GM20431 (cell line): Measurements from ENCODE around the gene DRC1.
"Not testable (repeated sequence)": the region's sequence is repeated elsewhere in the genome, so short reads cannot be mapped to it uniquely, and the experiment has no call there.

ENCODE experiments used
- in situ Hi-C: fragments of 300-500 bp; cut with MseI, MboI; formaldehyde crosslinking; loops from one replicate; pipeline ENCODE4 v1.15.0; 2020; ENCODE audit warnings: low sequenced_read_pairs; ENCODE audit not compliant: unreplicated experiment

Gene DRC1

GRCh38 chr2:26461601-26462023, 59.9 kb downstream of the DRC1 start:
- in situ Hi-C loops, result no loop called here

- in situ Hi-C loops, result no loop called here
Observed at GRCh38 chr2:26462100-26462499, 60.4 kb downstream of the DRC1 start.

- in situ Hi-C loops, result no loop called here
Observed at GRCh38 chr2:26462511-26463243, 61.0 kb downstream of the DRC1 start.

GRCh38 chr2:26463244-26464192, 61.8 kb downstream of the DRC1 start:
- in situ Hi-C loops, result no loop called here

- in situ Hi-C loops, result no loop called here
Observed at GRCh38 chr2:26464390-26465265, 62.9 kb downstream of the DRC1 start.

- in situ Hi-C loops, result no loop called here
Observed at GRCh38 chr2:26465266-26465925, 63.7 kb downstream of the DRC1 start.

- in situ Hi-C loops, result no loop called here
Observed at GRCh38 chr2:26465981-26466471, 64.3 kb downstream of the DRC1 start.

- in situ Hi-C loops, result no loop called here
Observed at GRCh38 chr2:26466662-26467310, 65.1 kb downstream of the DRC1 start.

- in situ Hi-C loops, result not testable (repeated sequence)
Observed at GRCh38 chr2:26468544-26468943, 66.8 kb downstream of the DRC1 start.

GRCh38 chr2:26469092-26469710, 67.5 kb downstream of the DRC1 start:
- in situ Hi-C loops, result no loop called here

- in situ Hi-C loops, result no loop called here
Observed at GRCh38 chr2:26469955-26470354, 68.2 kb downstream of the DRC1 start.

GRCh38 chr2:26470601-26471260, 69.0 kb downstream of the DRC1 start:
- in situ Hi-C loops, result no loop called here

GRCh38 chr2:26471289-26471688, 69.6 kb downstream of the DRC1 start:
- in situ Hi-C loops, result no loop called here

- in situ Hi-C loops, result no loop called here
Observed at GRCh38 chr2:26471766-26472706, 70.3 kb downstream of the DRC1 start.

- in situ Hi-C loops, result no loop called here
Observed at GRCh38 chr2:26472821-26473655, 71.3 kb downstream of the DRC1 start.

GRCh38 chr2:26473796-26474195, 72.1 kb downstream of the DRC1 start:
- in situ Hi-C loops, result no loop called here
